Measurements from ENCODE around the gene SIPA1L3.

DNA sequence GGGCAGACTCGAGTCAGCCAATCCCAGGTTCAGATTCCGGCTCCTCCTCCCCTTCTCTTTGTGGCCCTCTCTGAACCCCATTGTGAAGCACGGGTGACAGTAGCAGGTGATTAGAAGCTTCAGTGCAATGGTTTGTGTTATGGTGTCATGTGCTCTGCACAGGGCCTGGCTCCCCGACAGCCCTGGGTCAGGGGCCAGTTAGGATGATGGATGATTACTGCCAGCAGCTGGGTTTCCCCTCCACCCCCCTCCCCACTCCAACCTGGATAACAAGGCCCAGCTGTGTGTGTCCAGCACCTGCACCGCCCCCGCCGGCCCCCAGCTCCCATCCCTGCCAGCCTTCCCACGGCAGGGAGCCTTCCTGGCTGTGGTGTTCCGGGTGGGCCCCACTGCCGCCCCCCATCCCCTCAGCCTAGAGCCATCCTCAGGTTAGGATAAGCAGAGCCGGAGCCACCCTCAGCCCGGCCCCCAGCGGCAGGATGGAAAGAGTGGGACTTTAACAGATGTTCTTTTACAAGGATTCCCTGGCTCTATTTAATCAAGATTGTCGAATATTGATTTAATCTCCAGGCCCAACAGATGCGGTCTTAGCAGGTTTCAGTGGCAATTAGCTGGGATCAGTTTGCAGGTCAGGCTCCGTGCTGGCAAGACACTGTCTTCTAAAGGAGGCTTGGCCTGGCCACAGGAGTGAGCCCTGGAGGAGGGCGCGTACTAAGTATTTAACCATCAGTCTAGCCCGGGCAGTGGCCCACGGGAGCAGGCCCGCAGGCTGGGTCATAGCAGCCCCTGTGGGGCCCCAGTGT lies 156.2 kb downstream of the SIPA1L3 start:
- no peak for TF ChIP-seq POLR2A (IDR thresholded peaks at IDR 0.05)
- TF ChIP-seq, protein P1, sequence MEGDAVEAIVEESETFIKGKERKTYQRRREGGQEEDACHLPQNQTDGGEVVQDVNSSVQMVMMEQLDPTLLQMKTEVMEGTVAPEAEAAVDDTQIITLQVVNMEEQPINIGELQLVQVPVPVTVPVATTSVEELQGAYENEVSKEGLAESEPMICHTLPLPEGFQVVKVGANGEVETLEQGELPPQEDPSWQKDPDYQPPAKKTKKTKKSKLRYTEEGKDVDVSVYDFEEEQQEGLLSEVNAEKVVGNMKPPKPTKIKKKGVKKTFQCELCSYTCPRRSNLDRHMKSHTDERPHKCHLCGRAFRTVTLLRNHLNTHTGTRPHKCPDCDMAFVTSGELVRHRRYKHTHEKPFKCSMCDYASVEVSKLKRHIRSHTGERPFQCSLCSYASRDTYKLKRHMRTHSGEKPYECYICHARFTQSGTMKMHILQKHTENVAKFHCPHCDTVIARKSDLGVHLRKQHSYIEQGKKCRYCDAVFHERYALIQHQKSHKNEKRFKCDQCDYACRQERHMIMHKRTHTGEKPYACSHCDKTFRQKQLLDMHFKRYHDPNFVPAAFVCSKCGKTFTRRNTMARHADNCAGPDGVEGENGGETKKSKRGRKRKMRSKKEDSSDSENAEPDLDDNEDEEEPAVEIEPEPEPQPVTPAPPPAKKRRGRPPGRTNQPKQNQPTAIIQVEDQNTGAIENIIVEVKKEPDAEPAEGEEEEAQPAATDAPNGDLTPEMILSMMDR (IDR thresholded peaks at IDR 0.05) = no peak
- TF ChIP-seq EP300 (IDR thresholded peaks at IDR 0.05) = no peak
- TF ChIP-seq POLR2AphosphoS5 (IDR thresholded peaks at IDR 0.05) = no peak

All from upper lobe of left lung (tissue), 4 donors.